Brain microvascular endothelial cell (primary cell): ENCODE data around the gene RGS18.

Experiments
- DNase-seq: peaks from one replicate; pipeline ENCODE4 v3.0.0-alpha.2; 2020
- H3K27ac ChIP-seq: fragments of 250-450 bp; sonication (Bioruptor Pico); 2 replicates; pipeline ENCODE4 v1.5.1; 2020; ENCODE audit warnings: mild to moderate bottlenecking, moderate library complexity
- H3K27me3 ChIP-seq: fragments of 250-450 bp; sonication (Bioruptor Pico); replicated peaks from 2 replicates; pipeline ENCODE4 v1.5.1; 2020; ENCODE audit warnings: mild to moderate bottlenecking
- H3K36me3 ChIP-seq: fragments of 250-450 bp; sonication (Bioruptor Pico); replicated peaks from 2 replicates; pipeline ENCODE4 v1.5.1; 2020; ENCODE audit warnings: mild to moderate bottlenecking
- H3K4me3 ChIP-seq: 2 replicates; pipeline ENCODE4 v1.5.1; 2011; ENCODE audit warnings: low read depth, mild to moderate bottlenecking, control low read depth, low read length, moderate library complexity
- CTCF ChIP-seq: IDR thresholded peaks from 2 replicates; pipeline ENCODE4 v1.5.1; 2011; ENCODE audit warnings: low read depth, mild to moderate bottlenecking, moderate library complexity, low read length, control low read depth, inconsistent platforms; ENCODE audit errors: missing control alignments
- in situ Hi-C: cut with HindIII; loops from 2 replicates; pipeline ENCODE4 v1.10.0; 2017; ENCODE audit warnings: low sequenced_read_pairs, low pct_ligation_motif_present

Gene RGS18

GRCh38 chr1:192158181-192158580 lies at the start of gene RGS18:
RGS18 (plus strand) TSS chr1:192158462; CDS start chr1:192158638, 176 bp downstream.
- in situ Hi-C loops, result no loop called here
- H3K27me3 ChIP-seq, result no peaks in the 10 kb centered on the region
- no peak within 1 kb of the TSS for H3K27ac ChIP-seq
- no peak for TF ChIP-seq CTCF
- no peak for DNase-seq
- no peak within 1 kb of the TSS for H3K4me3 ChIP-seq
- H3K36me3 ChIP-seq, result no peaks in the 10 kb centered on the region

- H3K36me3 ChIP-seq, result no peaks in the 10 kb centered on the region
- no peak for DNase-seq
- no peak overlapping the region for H3K4me3 ChIP-seq
- H3K27ac ChIP-seq, result no peak overlapping the region
- in situ Hi-C loops, result no loop called here
- no peak for TF ChIP-seq CTCF
- H3K27me3 ChIP-seq, result no peaks in the 10 kb centered on the region
Observed at GRCh38 chr1:192109576-192109975, 48.7 kb upstream of the RGS18 start.

GRCh38 chr1:192115000-192115399 lies 43.3 kb upstream of the RGS18 start:
- in situ Hi-C loops, result no loop called here
- Histone ChIP-seq H3K27me3 (no peaks in the 10 kb centered on the region), H3K36me3 (no peaks in the 10 kb centered on the region), H3K4me3 (no peak overlapping the region), H3K27ac (no peak overlapping the region)
- DNase-seq, result no peak
- TF ChIP-seq CTCF, result no peak

GRCh38 chr1:192118881-192119405 lies 39.3 kb upstream of the RGS18 start:
- Histone ChIP-seq H3K27me3 (no peaks in the 10 kb centered on the region), H3K36me3 (no peaks in the 10 kb centered on the region), H3K4me3 (no peak overlapping the region), H3K27ac (no peak overlapping the region)
- no peak for TF ChIP-seq CTCF
- no peak for DNase-seq
- in situ Hi-C loops, result no loop called here

- no peaks in the 10 kb centered on the region for H3K27me3 ChIP-seq
- in situ Hi-C loops, result no loop called here
- no peak overlapping the region for H3K27ac ChIP-seq
- no peak for TF ChIP-seq CTCF
- no peak overlapping the region for H3K4me3 ChIP-seq
- DNase-seq, result no peak
- H3K36me3 ChIP-seq, result no peaks in the 10 kb centered on the region
Observed at GRCh38 chr1:192119701-192120100, 38.6 kb upstream of the RGS18 start.

GRCh38 chr1:192122668-192123067 lies 35.6 kb upstream of the RGS18 start:
- Histone ChIP-seq H3K36me3 (no peaks in the 10 kb centered on the region), H3K27ac (no peak overlapping the region), H3K4me3 (no peak overlapping the region), H3K27me3 (no peaks in the 10 kb centered on the region)
- in situ Hi-C loops, result no loop called here
- DNase-seq, result no peak
- no peak for TF ChIP-seq CTCF
